T-helper 9 cell (primary cell): Measurements from ENCODE around the gene TUBA3D.
A peak's percentile ranks its signal among the peaks of the same experiment; 100 is the strongest.
"Not testable (repeated sequence)": the region's sequence is repeated elsewhere in the genome, so short reads cannot be mapped to it uniquely, and the experiment has no call there.

Experiments
- DNase-seq: peaks from one replicate; pipeline ENCODE4 v3.0.0-alpha.2; 2020

The TUBA3D gene

GRCh38 chr2:131484906-131485460 is 9.1 kb downstream of the TUBA3D start:
- DNase-seq = not testable (repeated sequence)

- not testable (repeated sequence) for DNase-seq
Observed at GRCh38 chr2:131486201-131486902, 10.4 kb downstream of the TUBA3D start.

- DNase-seq = no peak
Observed at GRCh38 chr2:131488306-131489205, 12.6 kb downstream of the TUBA3D start.

- DNase-seq = peak; percentile 15
Observed at GRCh38 chr2:131490616-131491468, 14.9 kb downstream of the TUBA3D start.

- DNase-seq = not testable (repeated sequence)
Observed at GRCh38 chr2:131491469-131491836, 15.5 kb downstream of the TUBA3D start.

- not testable (repeated sequence) for DNase-seq
Observed at GRCh38 chr2:131492015-131492417, 16.1 kb downstream of the TUBA3D start, which contains the start of gene MZT2A. TSS of gene MZT2A (minus strand) at chr2:131492397. CDS start at chr2:131492376, 21 bp downstream.

- peak; percentile 89 for DNase-seq
Observed at GRCh38 chr2:131492418-131493198, 16.7 kb downstream of the TUBA3D start.

GRCh38 chr2:131493199-131493968 is 17.5 kb downstream of the TUBA3D start:
- DNase-seq = no peak

- DNase-seq = not testable (repeated sequence)
Observed at GRCh38 chr2:131495506-131495905, 19.6 kb downstream of the TUBA3D start.

GRCh38 chr2:131498321-131498973 is 22.5 kb downstream of the TUBA3D start:
- not testable (repeated sequence) for DNase-seq

GRCh38 chr2:131503587-131503986 is 27.7 kb downstream of the TUBA3D start:
- not testable (repeated sequence) for DNase-seq

- not testable (repeated sequence) for DNase-seq
Observed at GRCh38 chr2:131504082-131504750, 28.3 kb downstream of the TUBA3D start.

GRCh38 chr2:131509615-131510014 is 33.7 kb downstream of the TUBA3D start:
- DNase-seq = no peak

GRCh38 chr2:131511291-131511968 is 35.5 kb downstream of the TUBA3D start:
- DNase-seq = not testable (repeated sequence)

- DNase-seq = not testable (repeated sequence)
Observed at GRCh38 chr2:131511969-131512870, 36.3 kb downstream of the TUBA3D start.

- DNase-seq = not testable (repeated sequence)
Observed at GRCh38 chr2:131514408-131515166, 38.7 kb downstream of the TUBA3D start.

- DNase-seq = not testable (repeated sequence)
Observed at GRCh38 chr2:131515235-131515634, 39.3 kb downstream of the TUBA3D start.
